Activated CD4-positive, alpha-beta T cell treated with anti-CD3 and anti-CD28 coated beads, Interleukin-2, amount 10 ng/mL, durations not matched to agents 7 days and 5 days (primary cell): ENCODE results near the gene COL15A1. TPM values are rescaled to one million over a fixed set of nuclear protein-coding genes. Genes with fewer than 3 reads are reported as not detected.
"Not testable (repeated sequence)": the region's sequence is repeated elsewhere in the genome, so short reads cannot be mapped to it uniquely, and the experiment has no call there.

Experiments used
- CTCF ChIA-PET: fragments of 350-600 bp; sonication (Branson Sonifier 250); formaldehyde crosslinking; loops from one replicate; lab custom pipeline; 2021; ENCODE audit warnings: antibody characterized with exemption; lab: Charles Lee
- POLR2A ChIA-PET: fragments of 350-600 bp; sonication (Branson Sonifier 250); formaldehyde crosslinking; loops from one replicate; lab custom pipeline; 2021; ENCODE audit warnings: antibody characterized with exemption; lab: Charles Lee
- DNase-seq: peaks from one replicate; pipeline ENCODE4 v3.0.0-alpha.2; 2020
- H3K27ac Mint-ChIP-seq: one replicate; pipeline ENCODE4 v1.8.0; 2021; ENCODE audit warnings: mild to moderate bottlenecking, moderate library complexity, mixed read lengths
- H3K27me3 Mint-ChIP-seq: one replicate; pipeline ENCODE4 v1.8.0; 2021; ENCODE audit warnings: mixed read lengths
- H3K36me3 Mint-ChIP-seq: one replicate; pipeline ENCODE4 v1.8.0; 2021; ENCODE audit warnings: low read depth, mixed read lengths
- H3K4me1 Mint-ChIP-seq: one replicate; pipeline ENCODE4 v1.8.0; 2021; ENCODE audit warnings: mixed read lengths
- H3K4me3 Mint-ChIP-seq: one replicate; pipeline ENCODE4 v1.8.0; 2021; ENCODE audit warnings: mild to moderate bottlenecking, moderate library complexity, mixed read lengths
- H3K9me3 Mint-ChIP-seq: one replicate; pipeline ENCODE4 v1.8.0; 2021; ENCODE audit warnings: mixed read lengths
- total RNA-seq, 2 experiments: library from RNA; stranded (reverse); gene quantifications; one replicate each; pipeline ENCODE4 v1.2.3, GENCODE V29; 2021

The COL15A1 gene
- total RNA-seq, 2 experiments from 2014 or later = 0.07 to 0.12 TPM

DNA sequence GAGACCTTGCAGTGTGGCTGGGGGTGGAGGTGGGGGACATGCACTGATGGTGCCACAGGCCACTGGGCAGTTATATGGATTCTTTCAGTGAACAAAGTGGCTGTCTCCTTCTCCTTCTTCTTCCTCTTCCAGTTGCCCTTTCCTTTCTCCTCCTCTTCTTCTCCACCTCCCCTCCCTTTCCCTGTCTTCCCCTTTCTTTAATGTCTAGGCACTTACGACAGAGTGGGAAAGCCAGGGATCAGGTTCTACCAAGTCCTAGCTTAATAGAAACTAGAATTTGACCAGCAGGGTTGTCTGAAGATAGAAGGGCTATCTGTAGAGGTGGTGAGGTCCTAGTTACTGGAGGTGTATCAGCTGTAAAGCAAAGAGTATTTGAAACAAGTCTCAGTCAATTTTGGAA lies 62.8 kb downstream of the COL15A1 start:
- no peak for DNase-seq
- Mint-ChIP-seq H3K27ac (no peak overlapping the region), H3K36me3 (peaks cover 13% of the 10 kb centered on the region), H3K4me1 (peaks cover 13% of the 10 kb centered on the region), H3K27me3 (peaks cover 10% of the 10 kb centered on the region), H3K9me3 (peaks cover 12% of the 10 kb centered on the region), H3K4me3 (no peak overlapping the region)
- ChIA-PET CTCF (interaction anchor here (0.6 to 1.3 kb wide), 2 partner anchors 9 to 10 kb away, joined by 3 read pairs; no protein-coding TSS in a partner anchor), POLR2A (no interaction called here)

DNA sequence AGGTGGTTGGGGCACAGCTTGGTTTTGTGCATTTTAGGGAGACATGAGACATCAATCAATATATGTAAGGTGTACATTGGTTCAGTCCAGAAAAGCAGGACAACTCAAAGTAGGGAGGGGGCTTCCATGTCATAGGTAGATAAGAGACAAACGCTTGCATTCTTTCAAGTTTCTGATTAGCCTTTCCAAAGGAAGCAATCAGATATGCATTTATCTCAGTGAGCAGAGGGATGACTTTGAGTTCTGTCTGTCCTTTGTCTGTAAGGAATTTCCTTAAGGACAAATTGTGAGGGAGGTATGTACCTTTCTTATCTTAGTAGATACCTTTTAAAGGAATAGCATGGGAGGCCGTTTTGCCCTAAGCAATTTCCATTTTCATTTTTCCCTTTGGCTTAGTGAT lies 63.3 kb downstream of the COL15A1 start:
- H3K4me3 Mint-ChIP-seq = no peak overlapping the region
- ChIA-PET POLR2A (no interaction called here), CTCF (interaction anchor here (1.3 kb wide), 1 partner anchor 9 kb away, joined by 3 read pairs; no protein-coding TSS in a partner anchor)
- peaks cover 13% of the 10 kb centered on the region for H3K36me3 Mint-ChIP-seq
- peaks cover 10% of the 10 kb centered on the region for H3K27me3 Mint-ChIP-seq
- no peak overlapping the region for H3K27ac Mint-ChIP-seq
- peaks cover 10% of the 10 kb centered on the region for H3K4me1 Mint-ChIP-seq
- DNase-seq = no peak
- H3K9me3 Mint-ChIP-seq = peaks cover 15% of the 10 kb centered on the region

DNA sequence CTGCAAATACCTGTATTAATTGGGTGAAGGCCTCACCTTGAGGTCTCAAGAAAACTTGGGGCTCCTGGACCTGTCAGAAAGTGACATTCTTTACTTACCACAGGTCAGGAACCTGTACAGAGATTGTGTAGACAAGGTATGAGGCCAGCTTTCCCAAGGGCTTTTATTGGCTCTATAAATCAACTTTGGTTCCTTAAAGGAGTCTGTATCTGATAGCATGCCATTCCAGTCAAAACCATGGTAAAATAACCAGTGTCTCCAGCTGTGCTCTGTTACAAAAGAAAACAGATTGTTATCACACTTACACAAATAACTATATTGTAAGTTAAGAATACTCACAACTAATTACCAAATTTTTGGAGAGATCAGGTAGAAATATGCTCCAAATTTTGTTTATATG lies 64.5 kb downstream of the COL15A1 start:
- peaks cover 23% of the 10 kb centered on the region for H3K9me3 Mint-ChIP-seq
- H3K4me3 Mint-ChIP-seq = no peak overlapping the region
- peaks cover 10% of the 10 kb centered on the region for H3K27me3 Mint-ChIP-seq
- CTCF ChIA-PET = no interaction called here
- H3K4me1 Mint-ChIP-seq = peaks cover 3% of the 10 kb centered on the region
- POLR2A ChIA-PET = no interaction called here
- DNase-seq = no peak
- H3K27ac Mint-ChIP-seq = no peak overlapping the region
- H3K36me3 Mint-ChIP-seq = peaks cover 20% of the 10 kb centered on the region

DNA sequence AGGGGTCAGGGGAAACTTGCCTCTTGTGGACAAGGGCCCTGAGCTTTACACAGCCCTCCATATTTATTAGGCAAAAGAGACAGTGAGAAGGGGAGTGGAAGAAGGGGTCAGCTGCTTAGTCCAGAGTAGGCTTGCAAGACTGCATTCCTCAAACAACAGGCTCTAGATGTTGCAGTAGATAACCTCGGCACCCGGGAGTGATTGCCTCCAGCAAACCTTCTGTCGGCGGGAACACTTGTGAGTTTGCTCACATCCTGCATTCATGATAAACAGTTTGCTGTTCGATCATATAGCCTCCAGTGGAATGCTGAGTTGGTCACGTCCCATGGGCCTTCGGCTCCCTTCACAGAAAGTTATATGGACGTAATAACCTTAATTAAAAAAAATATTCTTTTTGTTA lies 66.7 kb downstream of the COL15A1 start:
- CTCF ChIA-PET = interaction anchor here (1.0 kb wide), 1 partner anchor 9 kb away, joined by 3 read pairs; no protein-coding TSS in a partner anchor
- Mint-ChIP-seq H3K4me1 (peaks cover 17% of the 10 kb centered on the region), H3K36me3 (peaks cover 27% of the 10 kb centered on the region), H3K9me3 (peaks cover 28% of the 10 kb centered on the region)
- H3K27me3 Mint-ChIP-seq, DNase-seq, POLR2A ChIA-PET, H3K4me3 Mint-ChIP-seq, H3K27ac Mint-ChIP-seq: not testable (repeated sequence)

DNA sequence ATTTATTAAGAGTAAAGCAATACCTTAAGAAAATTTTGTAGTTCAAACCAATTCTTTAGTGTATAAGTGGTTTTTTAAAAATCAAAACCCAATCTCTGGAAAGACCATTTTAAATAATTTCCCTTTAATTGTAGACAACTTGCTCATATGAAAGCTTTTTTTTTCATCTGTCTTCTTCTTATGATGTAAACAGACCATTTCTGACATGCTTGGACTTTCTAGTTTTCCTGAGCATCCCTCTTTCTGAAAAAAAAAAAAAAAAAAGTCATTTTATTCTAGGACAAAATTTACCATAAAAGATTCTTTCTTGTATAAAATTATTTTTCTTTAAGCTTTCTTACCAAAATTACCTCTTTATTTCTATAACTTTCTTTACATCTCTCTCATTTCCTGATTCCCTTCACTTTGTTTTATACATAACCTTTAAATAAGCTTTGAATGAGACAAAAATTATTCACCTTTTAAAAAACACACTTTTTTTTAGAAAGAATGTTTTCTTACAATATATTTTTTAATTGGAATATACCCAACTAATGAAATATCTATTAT lies 67.5 kb downstream of the COL15A1 start:
- peaks cover 27% of the 10 kb centered on the region for H3K36me3 Mint-ChIP-seq
- POLR2A ChIA-PET = no interaction called here
- CTCF ChIA-PET = interaction anchor here (0.6 to 1.3 kb wide), 8 partner anchors 8 to 125 kb away, joined by 3 to 4 read pairs (median 3); no protein-coding TSS in a partner anchor
- peaks cover 4% of the 10 kb centered on the region for H3K27me3 Mint-ChIP-seq
- H3K4me3 Mint-ChIP-seq = no peak overlapping the region
- H3K4me1 Mint-ChIP-seq = peaks cover 17% of the 10 kb centered on the region
- DNase-seq = no peak
- H3K9me3 Mint-ChIP-seq = peaks cover 28% of the 10 kb centered on the region
- H3K27ac Mint-ChIP-seq = no peak overlapping the region

DNA sequence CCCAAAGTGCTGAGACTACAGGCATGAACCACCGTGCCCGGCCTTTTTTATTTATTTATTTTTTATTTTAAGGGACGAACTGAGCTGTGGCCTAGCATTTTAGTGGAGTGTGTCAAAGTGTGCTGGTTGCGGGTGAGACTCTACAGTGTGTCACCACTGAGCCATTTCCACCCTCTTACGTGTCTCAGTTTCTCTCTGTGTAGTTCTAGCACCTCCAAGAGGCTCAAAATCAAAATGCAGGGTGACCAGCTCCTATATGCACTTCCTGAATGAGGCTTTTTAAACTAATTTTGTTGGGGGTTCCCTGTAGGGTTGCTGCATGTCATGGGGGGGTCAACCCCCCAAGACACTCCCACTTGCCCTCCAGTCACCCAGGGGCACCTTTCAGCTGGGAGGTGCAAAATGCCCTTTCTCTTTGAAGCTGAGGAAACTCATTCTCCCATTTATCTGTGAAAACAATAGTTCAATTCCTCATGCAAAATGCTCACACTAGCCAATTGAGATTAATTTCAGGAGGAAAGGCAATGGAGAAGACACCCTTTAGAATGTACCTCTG lies 69.3 kb downstream of the COL15A1 start:
- Mint-ChIP-seq H3K9me3 (peaks cover 28% of the 10 kb centered on the region), H3K36me3 (peaks cover 27% of the 10 kb centered on the region), H3K27me3 (no peaks in the 10 kb centered on the region), H3K27ac (peak overlapping the region; percentile 93), H3K4me1 (peaks cover 17% of the 10 kb centered on the region), H3K4me3 (no peak overlapping the region)
- ChIA-PET CTCF (interaction anchor here (0.6 to 2.4 kb wide), 8 partner anchors 10 to 854 kb away, joined by 3 to 12 read pairs (median 3); no protein-coding TSS in a partner anchor), POLR2A (interaction anchor here (0.6 to 0.8 kb wide), 2 partner anchors 138 to 156 kb away, joined by 3 to 4 read pairs; no protein-coding TSS in a partner anchor)
- DNase-seq = no peak

DNA sequence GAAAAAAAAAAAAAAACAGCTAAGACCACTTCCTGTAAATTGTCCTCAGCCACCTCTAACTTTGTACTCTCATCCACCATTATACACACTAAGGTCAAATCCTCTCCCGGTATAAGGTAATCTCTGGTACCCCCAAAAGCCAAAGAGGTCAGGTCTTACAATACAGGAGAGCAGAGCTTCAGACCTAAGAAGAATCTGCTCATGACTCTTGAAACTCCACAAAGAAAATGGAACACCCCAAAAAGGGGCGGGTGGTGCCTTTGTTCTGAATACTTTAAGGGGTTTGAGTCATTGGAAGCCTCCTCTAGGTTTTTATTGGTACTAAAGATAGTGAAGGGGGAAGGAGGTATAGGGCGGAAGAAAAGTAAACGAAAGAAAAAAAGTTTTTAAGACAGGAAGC lies 69.8 kb downstream of the COL15A1 start:
- Mint-ChIP-seq H3K36me3 (peaks cover 27% of the 10 kb centered on the region), H3K9me3 (peaks cover 28% of the 10 kb centered on the region), H3K4me1 (peaks cover 17% of the 10 kb centered on the region), H3K27me3 (no peaks in the 10 kb centered on the region), H3K27ac (peak overlapping the region; percentile 93), H3K4me3 (no peak overlapping the region)
- CTCF ChIA-PET = interaction anchor here (0.6 to 2.4 kb wide), 11 partner anchors 11 to 854 kb away, joined by 3 to 12 read pairs (median 3); partner anchors contain the start of gene TGFBR1
- peak; percentile 35 for DNase-seq
- POLR2A ChIA-PET = interaction anchor here (0.6 to 0.8 kb wide), 2 partner anchors 137 to 157 kb away, joined by 3 to 4 read pairs; no protein-coding TSS in a partner anchor

DNA sequence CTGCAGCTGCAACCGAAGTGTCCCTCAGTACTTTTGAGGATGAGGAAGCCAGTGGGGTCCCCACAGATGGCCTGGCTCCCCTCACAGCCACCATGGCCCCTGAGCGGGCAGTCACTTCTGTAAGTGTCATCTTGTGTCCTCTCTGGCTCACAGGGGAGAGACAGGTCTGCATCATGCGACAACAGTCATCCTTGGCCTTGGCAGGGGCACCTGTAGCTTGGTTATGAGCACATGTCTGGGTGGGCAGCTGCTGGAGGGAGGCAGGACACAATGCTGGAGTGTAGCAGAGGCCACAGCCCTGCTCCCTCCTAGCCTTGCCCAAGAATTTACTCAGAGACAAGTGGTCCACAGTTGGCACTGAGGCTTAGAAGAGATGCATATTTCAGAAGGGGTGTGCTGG lies 71.7 kb downstream of the COL15A1 start:
- H3K36me3 Mint-ChIP-seq = peaks cover 17% of the 10 kb centered on the region
- H3K4me3 Mint-ChIP-seq = no peak overlapping the region
- H3K27me3 Mint-ChIP-seq = no peaks in the 10 kb centered on the region

DNA sequence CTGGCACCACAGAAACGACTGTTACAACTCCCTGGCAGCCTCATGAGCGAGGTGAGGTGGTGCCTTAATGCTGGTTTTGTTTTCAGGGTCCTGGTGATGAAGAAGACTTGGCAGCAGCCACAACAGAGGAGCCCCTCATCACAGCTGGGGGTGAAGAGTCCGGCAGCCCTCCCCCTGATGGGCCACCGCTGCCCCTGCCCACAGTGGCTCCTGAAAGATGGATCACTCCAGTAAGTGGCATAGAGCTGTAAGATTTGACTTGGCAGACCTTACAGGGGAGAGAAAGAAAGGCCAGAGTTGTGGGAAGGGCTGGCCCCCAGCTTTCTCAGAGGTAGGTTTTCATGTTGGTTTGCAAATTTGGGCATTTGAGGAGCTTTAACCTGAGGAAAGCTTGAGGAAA lies 72.2 kb downstream of the COL15A1 start:
- Mint-ChIP-seq H3K9me3 (peaks cover 16% of the 10 kb centered on the region), H3K27me3 (no peaks in the 10 kb centered on the region), H3K4me3 (no peak overlapping the region), H3K4me1 (peaks cover 17% of the 10 kb centered on the region), H3K27ac (no peak overlapping the region), H3K36me3 (peaks cover 15% of the 10 kb centered on the region)
- CTCF ChIA-PET = interaction anchor here (0.5 to 2.3 kb wide), 5 partner anchors 9 to 125 kb away, joined by 3 to 6 read pairs (median 3); no protein-coding TSS in a partner anchor
- POLR2A ChIA-PET = no interaction called here
- DNase-seq = no peak

More for the DNA sequence above, 71.7 kb downstream of the COL15A1 start:
- H3K4me1 Mint-ChIP-seq = peaks cover 17% of the 10 kb centered on the region
- peaks cover 16% of the 10 kb centered on the region for H3K9me3 Mint-ChIP-seq
- no peak for DNase-seq
- POLR2A ChIA-PET = no interaction called here
- no peak overlapping the region for H3K27ac Mint-ChIP-seq
- CTCF ChIA-PET = interaction anchor here (0.8 to 2.3 kb wide), 4 partner anchors 9 to 126 kb away, joined by 3 to 6 read pairs (median 3); no protein-coding TSS in a partner anchor

DNA sequence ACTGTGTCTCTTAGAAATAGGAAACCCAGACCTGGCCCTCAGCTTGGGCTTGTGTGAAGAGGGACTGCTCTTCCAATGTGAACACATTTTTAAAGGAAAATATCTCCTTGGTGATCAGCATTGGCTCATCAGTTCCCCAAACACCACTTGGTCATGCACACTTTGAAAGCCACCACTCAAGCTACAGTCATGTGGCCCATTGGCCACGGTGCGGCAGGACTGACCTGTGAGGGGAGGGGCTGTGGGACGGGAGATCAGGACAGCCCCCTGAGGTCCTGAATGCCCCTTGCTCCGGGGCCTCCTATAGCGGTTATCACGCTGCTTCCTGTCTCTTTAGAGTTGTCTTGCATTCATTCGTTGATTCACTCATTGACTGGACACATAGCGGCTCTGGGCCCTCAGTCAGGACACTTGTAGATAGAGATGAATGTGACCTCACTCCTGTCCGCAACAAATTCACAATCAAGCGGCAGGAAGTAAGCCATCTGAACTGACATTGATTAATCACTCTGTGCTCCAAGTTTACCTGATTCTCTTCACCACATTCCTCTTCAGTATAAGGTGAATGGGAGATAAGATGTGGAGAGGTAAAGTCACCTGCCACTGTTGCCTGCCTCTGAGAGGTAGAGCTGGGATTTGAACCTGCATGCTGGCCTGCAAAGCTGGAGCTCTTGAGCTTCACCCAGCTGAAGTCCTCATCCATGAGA lies 73.1 kb downstream of the COL15A1 start:
- ChIA-PET POLR2A (no interaction called here), CTCF (interaction anchor here (0.7 to 2.3 kb wide), 4 partner anchors 10 to 124 kb away, joined by 3 to 6 read pairs (median 4); no protein-coding TSS in a partner anchor)
- peaks cover 17% of the 10 kb centered on the region for H3K4me1 Mint-ChIP-seq
- H3K9me3 Mint-ChIP-seq = peaks cover 14% of the 10 kb centered on the region
- peaks cover 15% of the 10 kb centered on the region for H3K36me3 Mint-ChIP-seq
- no peaks in the 10 kb centered on the region for H3K27me3 Mint-ChIP-seq
- no peak overlapping the region for H3K27ac Mint-ChIP-seq
- DNase-seq = no peak
- H3K4me3 Mint-ChIP-seq = no peak overlapping the region

DNA sequence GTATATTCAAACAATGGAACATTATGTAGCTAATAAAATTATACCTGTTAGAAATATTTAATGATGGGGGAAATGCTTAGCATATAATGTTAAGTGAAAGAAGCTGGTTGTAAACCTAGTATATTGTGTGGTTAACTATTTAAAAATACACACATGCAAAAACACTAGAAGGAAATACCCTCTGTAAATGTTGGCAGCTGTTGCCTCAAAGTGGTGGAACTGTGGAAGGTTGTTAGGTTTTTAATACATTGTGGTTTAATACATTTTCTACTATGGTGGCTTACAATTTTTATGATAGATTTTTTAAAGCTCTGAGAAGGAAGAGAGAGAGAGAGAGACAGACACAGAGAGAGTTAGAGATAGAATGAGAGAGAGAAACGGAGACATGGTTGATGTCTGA lies 74.9 kb downstream of the COL15A1 start:
- CTCF ChIA-PET = no interaction called here
- Mint-ChIP-seq H3K4me1 (peaks cover 9% of the 10 kb centered on the region), H3K36me3 (peaks cover 2% of the 10 kb centered on the region), H3K27ac (no peak overlapping the region), H3K27me3 (peaks cover 4% of the 10 kb centered on the region), H3K9me3 (peaks cover under 1% of the 10 kb centered on the region), H3K4me3 (no peak overlapping the region)
- DNase-seq = no peak
- POLR2A ChIA-PET = no interaction called here

DNA sequence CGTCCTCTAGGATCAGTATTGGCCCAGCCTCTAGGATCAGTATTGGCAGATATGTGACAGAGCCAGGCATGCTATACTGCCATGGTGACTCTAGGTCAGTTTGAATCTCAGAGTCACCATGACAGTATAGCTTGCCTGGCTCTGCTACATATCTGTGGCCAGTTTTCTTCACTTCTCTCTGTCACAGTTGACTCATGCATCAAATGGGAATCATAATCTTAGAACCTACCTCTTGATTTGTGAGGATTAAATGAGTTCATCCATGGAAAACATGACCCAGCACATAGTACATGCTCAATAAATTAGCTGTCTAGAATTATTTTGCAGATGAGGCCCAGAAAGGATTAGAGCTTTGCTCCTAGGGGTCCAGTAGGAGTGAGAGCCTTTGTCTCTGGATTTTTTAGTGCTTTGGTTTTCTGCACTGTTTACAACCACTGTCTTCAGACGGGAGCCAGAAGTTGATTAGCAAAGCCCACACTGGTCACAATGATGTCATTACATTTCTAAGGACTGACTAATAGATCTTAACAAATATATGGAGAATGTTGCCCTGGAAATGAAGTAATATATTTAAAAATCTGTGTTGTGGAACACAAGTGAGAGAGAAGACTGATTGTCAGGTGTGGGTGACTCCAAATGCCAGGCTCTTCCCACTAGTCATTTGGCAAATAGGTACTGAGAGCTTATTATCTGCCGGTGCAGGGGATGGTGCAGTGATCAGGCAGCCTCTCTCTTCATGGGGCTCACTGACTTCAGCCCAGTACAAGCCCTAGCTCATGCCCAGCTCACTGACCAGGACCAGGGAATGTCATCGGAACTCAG lies 76.0 kb downstream of the COL15A1 start:
- Mint-ChIP-seq H3K36me3 (no peaks in the 10 kb centered on the region), H3K9me3 (no peaks in the 10 kb centered on the region), H3K27ac (no peak overlapping the region), H3K4me1 (no peaks in the 10 kb centered on the region), H3K27me3 (peaks cover 4% of the 10 kb centered on the region), H3K4me3 (no peak overlapping the region)
- POLR2A ChIA-PET = no interaction called here
- CTCF ChIA-PET = interaction anchor here (1.0 to 1.3 kb wide), 3 partner anchors 9 to 21 kb away, joined by 3 read pairs; no protein-coding TSS in a partner anchor
- DNase-seq = no peak
